NCI-H460 (cell line): ENCODE results near the gene SYNPO. TPM values are rescaled to one million over a fixed set of nuclear protein-coding genes. Genes with fewer than 3 reads are reported as not detected.

Experiments used
- DNase-seq: peaks from one replicate; pipeline ENCODE4 v3.0.0-alpha.2; 2016; ENCODE audit warnings: low read depth; ENCODE audit errors: extremely low read depth
- polyA plus RNA-seq: library from polyadenylated mRNA; depleted of rRNA; stranded (reverse); fragments of >200 nt; gene quantifications from 2 replicates; pipeline ENCODE4 v1.2.3, GENCODE V29; 2014; cell fraction: nucleus; rRNA removed
- total RNA-seq: library from RNA; depleted of rRNA; stranded (reverse); fragments of >200 nt; shearing (Covaris generic); gene quantifications from 2 replicates; pipeline ENCODE4 v1.2.3, GENCODE V29; 2014; rRNA removed

SYNPO gene
- 11.0 and 11.3 TPM in 2 replicates for total RNA-seq
- 7.7 and 8.8 TPM in 2 replicates for polyA plus RNA-seq

DNA sequence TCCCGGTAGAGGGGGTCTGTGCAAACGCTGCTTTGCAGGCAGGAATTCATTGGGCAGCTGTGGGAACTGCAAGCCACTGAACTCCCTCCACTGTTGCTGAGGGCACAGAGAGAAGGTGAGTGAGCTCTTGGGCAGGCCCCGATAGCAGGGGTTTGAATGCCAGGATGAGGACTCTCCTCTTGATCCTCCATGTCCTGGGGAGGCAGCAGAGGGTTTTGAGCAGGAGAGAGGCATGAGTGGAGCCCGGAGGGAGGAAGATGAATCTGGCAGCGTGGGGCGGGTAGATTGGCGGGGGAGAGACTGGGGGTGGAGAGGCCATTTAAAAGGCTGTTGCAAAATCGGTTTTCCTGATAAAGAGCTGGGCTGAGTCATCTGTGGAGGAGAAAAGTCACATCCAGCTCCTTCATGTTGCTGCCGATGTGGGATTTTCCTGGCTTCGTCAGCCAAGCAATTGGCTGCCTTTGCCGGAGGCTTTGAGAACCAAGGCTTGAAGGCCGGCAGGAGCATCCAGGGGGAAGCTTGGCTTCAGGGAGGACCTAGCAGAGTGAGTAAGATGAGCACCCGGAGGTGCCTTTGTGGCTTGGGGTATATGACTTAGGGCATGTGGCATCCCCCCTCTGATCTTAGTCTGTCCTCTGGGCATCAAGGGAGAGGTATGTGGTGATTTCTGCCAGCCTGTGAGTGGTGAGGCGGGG is at the start of gene SYNPO:
TSS of gene SYNPO (plus strand) at position 350 of the 695 bp plus-strand sequence. CDS start 7,616 bp downstream, outside the sequence.
- DNase-seq: peak; percentile 64

- no peak for DNase-seq
These were observed 49.3 kb upstream of the SYNPO start for GRCh38 chr5:150590979-150591695.

- no peak for DNase-seq
These were observed 46.9 kb upstream of the SYNPO start for GRCh38 chr5:150593593-150593992.

DNA sequence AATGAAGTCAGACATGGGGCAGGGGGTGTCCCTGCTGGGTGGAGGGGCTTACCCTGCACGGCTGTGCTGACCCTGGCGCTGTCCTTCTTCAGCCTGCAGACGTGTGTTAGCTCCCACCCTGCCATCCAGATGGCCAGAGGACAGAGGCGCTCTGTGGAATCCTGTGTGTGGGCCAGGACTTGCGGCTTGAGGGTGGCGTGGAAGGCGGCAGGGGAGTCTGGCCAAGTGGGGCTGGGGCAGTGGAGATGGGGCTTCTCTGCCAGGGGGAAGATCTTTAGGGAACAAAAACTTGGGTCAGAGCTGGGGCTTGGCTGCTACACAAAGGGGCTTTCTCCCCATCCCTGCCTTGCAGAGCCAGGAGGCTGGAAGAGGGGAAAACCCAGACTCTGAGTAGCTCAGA is 46.5 kb upstream of the SYNPO start:
- DNase-seq: no peak

GRCh38 chr5:150595466-150596031 is 44.9 kb upstream of the SYNPO start:
- DNase-seq: no peak

DNA sequence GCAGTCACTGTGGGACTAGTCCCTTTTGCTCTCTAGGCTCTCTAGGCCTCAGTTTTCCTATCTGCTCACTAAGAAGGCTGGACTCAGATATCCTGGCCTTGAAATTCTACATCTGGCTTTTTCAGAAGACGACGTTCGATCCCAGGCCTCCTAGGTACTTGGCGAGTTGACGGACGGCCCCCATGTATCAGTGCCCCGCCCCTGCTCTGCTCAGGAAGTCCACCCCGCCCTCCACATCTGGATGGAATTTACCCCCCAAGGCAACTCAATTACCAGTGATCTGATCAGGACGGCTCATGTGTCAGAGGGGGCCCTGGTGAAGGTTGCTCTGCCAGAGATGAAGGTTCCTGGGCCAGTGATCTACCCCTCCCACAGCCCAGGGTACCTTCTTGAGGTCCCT is 44.1 kb upstream of the SYNPO start:
- no peak for DNase-seq

- DNase-seq: no peak
These were observed 43.6 kb upstream of the SYNPO start for GRCh38 chr5:150596826-150597225.

GRCh38 chr5:150598006-150598405 is 42.5 kb upstream of the SYNPO start:
- no peak for DNase-seq

DNA sequence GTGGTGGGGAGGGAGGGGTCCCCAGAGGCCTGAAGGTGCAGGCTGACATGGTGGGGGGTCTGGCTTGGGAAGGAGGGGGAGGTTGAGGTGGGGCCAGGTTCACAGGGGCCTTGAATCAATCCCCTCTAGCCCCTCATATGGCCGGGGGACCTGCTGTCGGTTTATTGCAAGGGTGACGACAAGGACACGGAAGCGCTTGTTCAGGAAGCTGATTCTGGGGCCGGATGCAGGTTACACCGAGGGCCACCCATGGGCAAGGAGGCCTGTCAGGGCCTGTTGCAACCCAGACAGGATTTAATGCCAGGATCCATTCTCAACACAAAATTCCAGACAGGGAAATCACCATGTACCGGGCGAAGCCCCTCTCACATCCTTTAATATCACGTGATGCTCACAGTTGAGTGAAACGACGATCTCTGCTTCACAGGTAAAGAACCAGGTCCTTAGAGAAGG is 41.6 kb upstream of the SYNPO start:
- no peak for DNase-seq

- no peak for DNase-seq
These were observed 41.2 kb upstream of the SYNPO start for GRCh38 chr5:150599281-150599680.

DNA sequence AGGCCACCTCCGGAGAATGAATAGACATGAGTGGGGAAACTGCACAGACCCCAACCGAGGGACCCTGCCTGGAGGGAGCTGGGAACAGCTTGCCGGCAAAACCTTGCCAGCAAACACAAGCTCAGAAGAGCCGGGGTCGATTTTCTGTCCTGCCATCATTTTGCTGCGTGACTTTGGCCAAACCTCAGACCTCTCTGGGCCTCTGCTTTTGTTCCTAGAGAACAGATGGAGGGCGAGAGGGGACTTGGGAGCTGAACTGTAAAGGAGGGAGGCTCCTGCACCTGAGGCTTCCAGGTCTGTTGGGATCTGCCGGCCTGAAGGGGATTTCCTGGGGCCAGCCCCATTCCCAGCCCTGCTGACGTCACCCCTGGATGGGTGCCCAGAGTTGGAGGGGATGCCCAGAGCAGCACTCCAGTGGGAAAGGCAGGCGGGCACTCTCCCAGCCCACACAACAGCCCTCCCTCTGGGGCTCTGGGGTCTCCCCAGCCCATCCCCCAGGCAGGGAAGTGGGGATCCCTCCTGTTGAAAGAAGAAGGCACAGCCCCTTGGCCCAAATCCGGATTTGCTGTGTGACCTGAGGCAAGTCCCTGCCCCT is 40.4 kb upstream of the SYNPO start:
- peak; percentile 11 for DNase-seq

- DNase-seq: no peak
These were observed 39.6 kb upstream of the SYNPO start for GRCh38 chr5:150600616-150601490.

- DNase-seq: no peak
These were observed 38.7 kb upstream of the SYNPO start for GRCh38 chr5:150601491-150602345.

DNA sequence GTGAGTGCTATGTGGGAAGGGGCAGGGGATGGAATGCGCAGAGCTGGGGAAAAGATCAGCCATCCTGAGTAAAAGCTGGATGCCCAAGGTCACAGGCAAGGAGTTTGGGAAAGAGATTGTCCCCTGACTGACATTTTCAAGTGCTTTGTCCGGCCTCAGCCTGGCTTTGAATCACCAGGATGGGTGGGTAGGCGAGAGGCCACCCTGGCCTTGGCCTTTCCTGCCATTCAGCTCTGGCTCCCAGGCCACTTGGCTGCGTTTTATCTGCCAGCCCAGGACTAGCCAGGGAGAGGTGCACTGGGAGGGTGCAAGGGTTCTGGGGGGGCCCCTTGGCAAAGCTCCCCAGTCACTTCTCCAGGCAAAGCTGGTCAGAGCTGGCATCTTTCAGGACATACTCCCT is 37.4 kb upstream of the SYNPO start:
- DNase-seq: no peak

- no peak for DNase-seq
These were observed 37.0 kb upstream of the SYNPO start for GRCh38 chr5:150603491-150603890.

- DNase-seq: no peak
These were observed 36.5 kb upstream of the SYNPO start for GRCh38 chr5:150604010-150604409.

GRCh38 chr5:150604894-150605440 is 35.5 kb upstream of the SYNPO start:
- no peak for DNase-seq

GRCh38 chr5:150605546-150605945 is 34.9 kb upstream of the SYNPO start:
- DNase-seq: no peak

DNA sequence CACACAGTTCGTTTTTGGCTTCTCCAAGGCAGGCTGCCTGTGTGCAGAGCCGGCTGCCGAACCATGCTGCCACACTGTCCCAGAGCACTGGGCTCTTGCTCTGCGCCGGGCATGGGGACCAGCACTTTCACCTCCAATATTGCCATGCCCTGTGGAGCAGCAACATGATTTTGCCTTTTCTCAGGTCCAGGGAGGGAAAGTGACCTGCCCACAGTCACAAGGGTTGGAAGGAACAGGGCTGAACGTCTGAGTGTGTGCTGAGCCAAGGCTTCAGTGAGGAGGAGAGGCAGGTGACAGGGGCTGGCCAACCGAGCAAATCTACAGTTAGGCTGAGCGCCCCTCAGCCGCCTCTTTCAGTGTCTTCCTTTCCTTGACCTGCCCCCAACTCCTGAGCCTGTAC is 34.0 kb upstream of the SYNPO start:
- DNase-seq: no peak
